PFSK-1 (cell line): ENCODE measurements around the gene SLC38A5.

Experiments used
- FOXP2 ChIP-seq: optimal IDR thresholded peaks from 2 replicates; pipeline ENCODE3; 2011; ENCODE audit warnings: borderline replicate concordance, control low read depth, inconsistent platforms; ENCODE audit not compliant: insufficient read depth; ENCODE audit errors: extremely low read length, extremely low read depth
- POLR2AphosphoS5 ChIP-seq: IDR thresholded peaks from 2 replicates; pipeline ENCODE4 v1.6.1; 2012; ENCODE audit warnings: low read depth, mild to moderate bottlenecking, control low read depth, low read length, moderate library complexity
- REST ChIP-seq, 2 experiments: IDR thresholded peaks; 2 replicates each; pipeline versions ENCODE4 v1.6.1 to v1.8.0; 2011 to 2012; ENCODE audit warnings: low read depth in 2 of 2, low read length in 2 of 2, control low read depth in 1 of 2, inconsistent platforms in 1 of 2, mild to moderate bottlenecking in 1 of 2, moderate library complexity in 1 of 2; ENCODE audit not compliant: insufficient read depth in 1 of 2
- SIN3A ChIP-seq: IDR thresholded peaks from 2 replicates; pipeline ENCODE4 v1.6.1; 2012; ENCODE audit warnings: mild to moderate bottlenecking, low read length, moderate library complexity, borderline replicate concordance; ENCODE audit not compliant: insufficient read depth
- TAF1 ChIP-seq: IDR thresholded peaks from 2 replicates; pipeline ENCODE4 v1.6.1; 2012; ENCODE audit warnings: low read length, control low read depth, borderline replicate concordance; ENCODE audit not compliant: insufficient read depth

- TF ChIP-seq SIN3A (no peak), TAF1 (no peak), REST (IDR thresholded peaks at IDR 0.05; ENCODE audit: insufficient read depth in 1 of 2, low read depth in 2 of 2, low read length in 2 of 2) (no peak), POLR2AphosphoS5 (no peak), FOXP2 (no peak)
Observed at GRCh38 chrX:48477960-48478755, 8.1 kb upstream of the SLC38A5 start.
